GM19239 (cell line): ENCODE data around the gene FRMD1.
"Not testable (repeated sequence)": the region's sequence is repeated elsewhere in the genome, so short reads cannot be mapped to it uniquely, and the experiment has no call there.

Experiments used
- DNase-seq: peaks from one replicate; pipeline ENCODE4 v3.0.0; 2011; ENCODE audit warnings: low spot score; ENCODE audit not compliant: insufficient read length
- FAIRE-seq: peaks from 2 replicates; lab custom pipeline; 2011; peaks lifted over from hg19 to GRCh38; lab: Jason Lieb, UNC

Gene FRMD1

GRCh38 chr6:168083514-168083885 is 4.5 kb upstream of the FRMD1 start:
- no peak for DNase-seq
- FAIRE-seq, result no peak

- FAIRE-seq, result no peak
- no peak for DNase-seq
Observed at GRCh38 chr6:168082860-168083513, 4.0 kb upstream of the FRMD1 start.

GRCh38 chr6:168081858-168082546 is 3.0 kb upstream of the FRMD1 start:
- FAIRE-seq (no peak), DNase-seq (no peak)

- FAIRE-seq (no peak), DNase-seq (no peak)
Observed at GRCh38 chr6:168080393-168081077, 1.5 kb upstream of the FRMD1 start.

GRCh38 chr6:168078175-168078942 is 653 bp downstream of the FRMD1 start:
- DNase-seq (no peak), FAIRE-seq (no peak)

GRCh38 chr6:168077401-168077800 is 1.6 kb downstream of the FRMD1 start:
- not testable (repeated sequence) for DNase-seq, FAIRE-seq

- DNase-seq (no peak), FAIRE-seq (no peak)
Observed at GRCh38 chr6:168075787-168076202, 3.2 kb downstream of the FRMD1 start.

GRCh38 chr6:168075216-168075615 is 3.8 kb downstream of the FRMD1 start:
- no peak for DNase-seq
- no peak for FAIRE-seq

- FAIRE-seq, result no peak
- DNase-seq, result no peak
Observed at GRCh38 chr6:168073937-168074730, 4.9 kb downstream of the FRMD1 start.

GRCh38 chr6:168072730-168073129 is 6.3 kb downstream of the FRMD1 start:
- no peak for FAIRE-seq

GRCh38 chr6:168072261-168072660 is 6.8 kb downstream of the FRMD1 start:
- no peak for DNase-seq
- FAIRE-seq, result no peak

More at GRCh38 chr6:168072730-168073129, 6.3 kb downstream of the FRMD1 start:
- no peak for DNase-seq

GRCh38 chr6:168071620-168072019 is 7.4 kb downstream of the FRMD1 start:
- DNase-seq (no peak), FAIRE-seq (no peak)

GRCh38 chr6:168070804-168071203 is 8.2 kb downstream of the FRMD1 start:
- FAIRE-seq, result no peak
- DNase-seq, result no peak

- no peak for DNase-seq
- no peak for FAIRE-seq
Observed at GRCh38 chr6:168067081-168067759, 11.8 kb downstream of the FRMD1 start.

- DNase-seq (no peak), FAIRE-seq (no peak)
Observed at GRCh38 chr6:168064226-168064807, 14.7 kb downstream of the FRMD1 start.

GRCh38 chr6:168063431-168063830 is 15.6 kb downstream of the FRMD1 start:
- no peak for FAIRE-seq
- no peak for DNase-seq

- no peak for DNase-seq
- no peak for FAIRE-seq
Observed at GRCh38 chr6:168062346-168063289, 16.4 kb downstream of the FRMD1 start.
